ENCODE results near the gene FAM221B. TPM values are rescaled to one million over a fixed set of nuclear protein-coding genes. Genes with fewer than 3 reads are reported as not detected.

Gene FAM221B
- total RNA-seq, 2 donors from 2014 or later: 0.33 TPM; not detected in 1

- 46 to 57% methylated on average over 7 of the region's 7 CpGs for WGBS, 2 donors
- no peaks in the 10 kb centered on the region for H3K9me3 ChIP-seq
- intact Hi-C loops (cut with DNase I): no loop called here
- TF ChIP-seq POLR2A (IDR thresholded peaks at IDR 0.05): no peak
- TF ChIP-seq CTCF (IDR thresholded peaks at IDR 0.05): no peak
- DNase-seq (peak; percentile 32 to 83 (median 54)), ATAC-seq (peak; percentile 57)
- peak overlapping the region in 2 of 4 donors; percentile 35 to 36 for H3K27ac ChIP-seq
- no peaks in the 10 kb centered on the region for H3K36me3 ChIP-seq (replicated peaks in 1 of 2; ENCODE audit: insufficient read depth in 1 of 2, low read depth in 2 of 2)
- peaks cover 13% of the 10 kb centered on the region for H3K4me1 ChIP-seq
- H3K27me3 ChIP-seq: no peaks in the 10 kb centered on the region
- H3K4me3 ChIP-seq: no peak overlapping the region
Measured at GRCh38 chr9:35844628-35845270, 16.2 kb upstream of the FAM221B start.

- Histone ChIP-seq H3K9me3 (no peaks in the 10 kb centered on the region), H3K4me1 (peaks cover 13% of the 10 kb centered on the region), H3K27me3 (no peaks in the 10 kb centered on the region), H3K36me3 (replicated peaks in 1 of 2; ENCODE audit: insufficient read depth in 1 of 2, low read depth in 2 of 2) (no peaks in the 10 kb centered on the region), H3K4me3 (no peak overlapping the region), H3K27ac (no peak overlapping the region)
- WGBS, 2 donors: 77 to 92% methylated on average over 3 of the region's 3 CpGs
- no peak for ATAC-seq
- intact Hi-C loops (cut with DNase I): no loop called here
- no peak for TF ChIP-seq CTCF (IDR thresholded peaks at IDR 0.05)
- no peak for TF ChIP-seq POLR2A (IDR thresholded peaks at IDR 0.05)
- DNase-seq: no peak
Measured at GRCh38 chr9:35842795-35843194, 14.3 kb upstream of the FAM221B start.

GRCh38 chr9:35842020-35842745 lies 13.7 kb upstream of the FAM221B start:
- Histone ChIP-seq H3K36me3 (replicated peaks in 1 of 2; ENCODE audit: insufficient read depth in 1 of 2, low read depth in 2 of 2) (no peaks in the 10 kb centered on the region), H3K27ac (no peak overlapping the region), H3K27me3 (no peaks in the 10 kb centered on the region), H3K4me1 (peaks cover 13% of the 10 kb centered on the region), H3K9me3 (no peaks in the 10 kb centered on the region), H3K4me3 (no peak overlapping the region)
- DNase-seq (no peak), ATAC-seq (no peak)
- intact Hi-C loops (cut with DNase I): no loop called here
- 93 to 95% methylated on average over 13 to 17 of the region's 17 CpGs for WGBS, 2 donors
- TF ChIP-seq CTCF (IDR thresholded peaks at IDR 0.05) (no peak), POLR2A (IDR thresholded peaks at IDR 0.05) (no peak)

- TF ChIP-seq POLR2A (IDR thresholded peaks at IDR 0.05) (no peak), CTCF (IDR thresholded peaks at IDR 0.05) (no peak)
- H3K36me3 ChIP-seq (replicated peaks in 1 of 2; ENCODE audit: insufficient read depth in 1 of 2, low read depth in 2 of 2): no peaks in the 10 kb centered on the region
- peaks cover 13% of the 10 kb centered on the region for H3K4me1 ChIP-seq
- DNase-seq (no peak), ATAC-seq (no peak)
- intact Hi-C loops (cut with DNase I): no loop called here
- H3K27me3 ChIP-seq: no peaks in the 10 kb centered on the region
- WGBS, 2 donors: 73 to 74% methylated on average over 5 of the region's 5 CpGs
- no peak overlapping the region for H3K4me3 ChIP-seq
- no peaks in the 10 kb centered on the region for H3K9me3 ChIP-seq
- H3K27ac ChIP-seq: no peak overlapping the region
Measured at GRCh38 chr9:35841645-35841900, 13.0 kb upstream of the FAM221B start.

Data from body of pancreas (tissue), 4 donors.